Activated naive CD4-positive, alpha-beta T cell treated with Interleukin-2 at 50 U/mL for 16 hours (primary cell): ENCODE measurements around the gene ARIH1.
"Not testable (repeated sequence)": the region's sequence is repeated elsewhere in the genome, so short reads cannot be mapped to it uniquely, and the experiment has no call there.

ENCODE experiments used
- DNase-seq: peaks from one replicate; pipeline ENCODE4 v3.0.0-alpha.2; 2020

Gene ARIH1

GRCh38 chr15:72540606-72541237 is 66.6 kb downstream of the ARIH1 start:
- no peak for DNase-seq

DNA sequence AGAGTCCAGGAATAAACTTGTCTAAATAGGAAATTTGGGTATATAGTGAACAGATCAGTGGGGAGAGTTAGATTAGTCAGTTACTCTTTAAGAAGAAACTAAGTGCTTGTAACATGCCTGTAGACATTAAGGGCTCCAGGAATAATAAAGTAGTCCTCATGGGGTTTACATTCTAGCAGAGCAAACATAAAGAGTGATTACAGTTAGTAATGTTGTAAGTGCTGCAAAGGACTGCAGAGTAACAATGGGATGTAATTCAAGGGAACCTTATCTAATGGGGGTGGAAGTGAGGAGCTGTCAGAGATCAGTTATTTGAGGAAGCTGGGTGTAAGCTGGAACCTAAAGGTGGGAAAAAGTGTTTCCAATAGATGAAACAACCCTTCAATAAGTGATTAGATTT is 67.5 kb downstream of the ARIH1 start:
- DNase-seq: no peak

DNA sequence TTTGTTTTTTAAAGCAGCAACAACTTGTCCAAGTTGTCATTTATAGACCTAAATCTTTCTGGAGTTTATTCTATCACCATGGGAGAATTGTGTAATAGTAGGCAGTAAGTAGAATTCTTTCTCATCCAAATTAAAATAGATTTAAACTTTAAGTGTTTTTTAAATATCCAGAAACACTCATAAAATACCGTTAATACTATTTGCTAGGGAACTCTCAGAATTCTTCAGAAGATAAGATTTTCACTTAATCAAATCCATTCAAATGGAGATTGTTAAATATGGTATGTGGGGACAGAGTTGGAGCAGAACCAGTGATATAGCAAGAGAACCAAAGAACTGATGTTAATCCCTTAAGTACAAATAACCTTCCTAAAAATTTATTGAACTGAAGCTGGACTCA is 71.0 kb downstream of the ARIH1 start:
- no peak for DNase-seq

GRCh38 chr15:72554471-72555425 is 80.6 kb downstream of the ARIH1 start:
- DNase-seq: peak; percentile 53

DNA sequence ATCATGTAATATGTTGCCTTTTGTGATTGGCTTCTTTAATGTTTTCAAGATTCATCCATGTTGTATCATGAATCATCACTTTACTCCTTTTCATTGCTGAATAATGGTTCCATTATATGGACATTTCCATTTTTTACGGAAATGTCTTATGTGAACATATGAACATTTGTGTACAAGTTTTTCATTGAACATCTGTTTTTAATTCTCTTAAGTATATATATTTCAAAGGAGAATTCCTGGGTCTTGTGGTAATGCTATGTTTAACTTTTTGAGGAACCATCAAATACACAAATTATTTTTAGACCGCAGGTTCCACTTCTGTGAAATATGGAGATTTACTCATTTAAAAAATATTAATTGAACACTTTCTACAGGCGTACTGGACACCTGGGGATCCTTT is 85.7 kb downstream of the ARIH1 start:
- DNase-seq: no peak

DNA sequence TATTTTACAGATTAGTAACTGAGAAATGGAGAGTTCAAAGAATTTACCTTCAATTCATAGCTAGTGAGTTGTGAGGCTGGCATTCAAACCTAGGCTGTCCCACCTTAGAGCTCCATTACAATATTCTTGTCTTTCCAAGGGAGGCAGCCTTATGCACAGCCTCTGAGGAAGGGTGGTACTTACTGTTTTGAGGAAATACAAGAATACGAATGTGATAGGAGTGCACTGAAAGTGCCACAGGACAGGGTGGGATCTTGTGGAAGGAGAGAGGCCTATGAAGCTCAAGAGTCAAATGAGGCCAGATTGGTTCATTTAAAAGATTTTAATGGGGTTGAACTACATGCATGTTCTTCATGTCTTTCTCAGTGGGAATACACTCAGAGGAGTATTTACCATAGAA is 86.3 kb downstream of the ARIH1 start:
- DNase-seq: no peak

DNA sequence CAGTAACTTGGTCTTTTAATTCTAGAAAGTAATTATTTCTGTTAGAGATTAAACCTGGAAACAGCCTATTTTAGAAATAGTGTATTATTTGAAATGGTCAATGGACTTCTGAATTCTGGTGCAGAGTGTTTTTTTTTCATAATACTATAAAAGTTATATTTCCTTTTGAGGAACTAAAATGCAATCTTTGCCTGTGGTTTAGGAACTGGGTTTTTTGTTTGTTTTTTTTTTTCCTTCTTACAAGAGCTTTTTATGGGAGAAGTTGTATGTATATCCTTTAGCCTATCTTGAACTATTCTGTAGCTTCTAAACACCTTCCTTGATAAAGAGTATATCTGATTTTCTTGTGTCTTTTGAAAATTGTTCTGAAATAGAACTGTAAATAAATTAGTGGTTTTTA is 88.3 kb downstream of the ARIH1 start:
- DNase-seq: no peak

DNA sequence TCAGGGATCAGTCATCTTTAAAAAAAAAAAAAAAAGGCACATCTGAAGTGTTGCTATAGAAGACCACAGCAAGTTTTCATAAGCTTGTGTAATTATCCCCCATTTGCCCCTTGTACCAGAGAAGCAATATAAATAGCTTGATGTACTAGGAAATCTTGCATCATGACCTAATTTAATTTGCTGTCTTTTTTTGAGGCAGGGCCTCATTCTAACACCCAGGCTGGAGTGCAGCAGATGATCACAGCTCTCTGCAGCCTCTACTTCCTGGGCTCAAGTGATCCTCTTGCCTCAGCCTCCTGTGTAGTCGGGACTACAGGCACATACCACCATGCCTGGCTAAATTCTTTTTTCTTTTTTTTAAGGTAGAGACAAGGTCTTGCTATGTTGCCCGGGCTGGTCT is 88.7 kb downstream of the ARIH1 start:
- DNase-seq: no peak

GRCh38 chr15:72564091-72564490 is 90.0 kb downstream of the ARIH1 start:
- DNase-seq: no peak

GRCh38 chr15:72566973-72567372 is 92.8 kb downstream of the ARIH1 start:
- DNase-seq: no peak

- DNase-seq: no peak
Observed at GRCh38 chr15:72570059-72570458, 95.9 kb downstream of the ARIH1 start.

DNA sequence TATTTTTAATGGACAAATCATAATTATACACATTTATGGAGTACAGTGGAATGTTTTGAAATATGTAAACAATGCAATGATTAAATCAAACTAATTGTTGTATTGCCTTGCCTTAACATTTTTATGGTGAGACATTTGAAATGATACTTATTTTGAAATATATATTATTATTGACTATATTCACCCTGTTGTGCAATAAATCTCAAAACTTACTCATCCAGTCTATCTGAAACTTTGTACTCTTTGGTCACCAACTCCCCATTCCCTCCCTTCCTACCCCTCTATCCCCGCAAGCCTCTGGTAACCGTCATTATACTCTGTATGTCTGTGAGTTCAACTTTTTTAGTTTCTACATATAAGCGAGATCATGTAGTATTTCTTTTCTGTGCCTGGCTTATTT is 105.7 kb downstream of the ARIH1 start:
- DNase-seq: no peak

GRCh38 chr15:72584006-72584405 is 109.9 kb downstream of the ARIH1 start:
- no peak for DNase-seq

GRCh38 chr15:72585025-72585424 is 110.9 kb downstream of the ARIH1 start:
- DNase-seq: no peak

GRCh38 chr15:72585476-72586058 is 111.4 kb downstream of the ARIH1 start:
- DNase-seq: no peak

- DNase-seq: no peak
Observed at GRCh38 chr15:72588096-72588495, 114.0 kb downstream of the ARIH1 start.

- DNase-seq: no peak
Observed at GRCh38 chr15:72590427-72590826, 116.3 kb downstream of the ARIH1 start.

DNA sequence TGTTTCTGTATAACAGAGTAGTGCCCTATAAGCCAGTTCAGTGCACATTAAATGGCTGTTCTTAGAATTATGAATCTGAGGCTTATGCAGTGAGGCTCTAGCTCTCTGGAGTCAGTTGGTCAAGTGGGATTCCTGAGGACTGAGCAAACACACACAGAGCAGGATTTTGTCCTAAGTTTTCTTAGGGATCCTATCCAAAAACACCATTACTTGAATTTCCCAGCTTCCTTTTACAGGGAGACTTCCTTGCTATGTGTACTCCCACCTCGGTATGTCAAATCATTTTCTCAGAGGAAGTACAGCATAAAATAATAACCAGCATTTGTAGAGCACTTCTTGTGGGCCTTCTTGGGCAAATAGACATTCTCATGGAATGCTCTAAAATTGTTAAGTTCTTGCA is 117.2 kb downstream of the ARIH1 start:
- DNase-seq: no peak

DNA sequence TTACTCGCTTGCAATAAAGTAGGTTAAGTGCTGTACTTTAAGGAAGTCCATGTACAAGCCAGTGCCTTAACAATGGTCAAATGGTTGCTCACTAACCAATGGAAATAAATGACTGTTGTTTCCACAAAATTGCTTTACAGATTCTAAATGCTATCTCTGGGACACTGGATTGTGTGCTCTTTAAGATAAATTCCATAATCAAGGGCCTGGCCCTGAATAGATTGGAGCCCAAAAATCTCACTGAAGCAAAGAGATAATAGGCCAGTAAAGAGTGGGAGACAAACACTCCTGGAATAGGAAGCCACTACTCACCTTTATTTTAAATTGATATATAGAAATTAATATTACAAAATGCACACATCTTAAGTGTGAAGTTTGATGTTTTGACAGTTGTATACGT is 118.0 kb downstream of the ARIH1 start:
- no peak for DNase-seq

DNA sequence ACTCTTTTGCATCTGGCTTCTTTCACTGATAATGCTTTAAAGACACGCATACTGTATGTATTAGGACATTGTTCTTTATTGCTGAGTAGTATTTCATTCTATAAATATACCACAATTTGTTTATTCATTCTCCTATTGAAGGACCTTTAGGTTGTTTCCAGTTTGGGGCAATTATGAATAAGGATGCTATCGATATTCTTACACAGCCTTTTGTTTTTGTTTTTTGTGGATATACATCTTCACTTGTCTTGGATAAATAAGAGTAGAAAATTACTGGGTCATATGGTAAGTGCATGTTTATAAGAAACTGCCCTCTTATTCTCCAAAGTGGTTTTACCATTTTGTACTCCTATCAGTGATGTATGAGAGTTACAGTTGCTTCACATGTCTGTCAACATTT is 118.5 kb downstream of the ARIH1 start:
- no peak for DNase-seq

GRCh38 chr15:72593838-72594237 is 119.7 kb downstream of the ARIH1 start:
- no peak for DNase-seq

GRCh38 chr15:72599855-72600464 is 125.8 kb downstream of the ARIH1 start:
- DNase-seq: no peak

DNA sequence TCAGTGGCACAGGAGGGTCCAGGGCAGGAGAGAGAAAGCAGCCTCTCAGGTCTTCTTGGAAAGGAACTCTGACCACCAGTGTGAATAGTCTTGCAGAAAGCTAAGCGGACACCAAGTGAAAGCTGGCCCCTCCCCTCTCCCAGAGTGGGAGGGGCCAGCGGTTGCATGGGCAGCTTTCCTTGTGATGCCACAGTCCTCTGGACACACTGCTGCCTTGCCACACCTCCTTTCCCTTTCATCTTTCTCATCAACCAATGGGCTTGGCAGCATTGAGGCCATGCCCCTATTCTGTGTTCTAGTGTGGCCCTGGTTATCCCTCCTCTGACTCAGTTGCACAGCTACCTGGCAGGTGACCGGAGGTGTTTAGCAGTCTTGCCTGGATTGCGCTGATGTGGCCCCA is 130.7 kb downstream of the ARIH1 start:
- no peak for DNase-seq

DNA sequence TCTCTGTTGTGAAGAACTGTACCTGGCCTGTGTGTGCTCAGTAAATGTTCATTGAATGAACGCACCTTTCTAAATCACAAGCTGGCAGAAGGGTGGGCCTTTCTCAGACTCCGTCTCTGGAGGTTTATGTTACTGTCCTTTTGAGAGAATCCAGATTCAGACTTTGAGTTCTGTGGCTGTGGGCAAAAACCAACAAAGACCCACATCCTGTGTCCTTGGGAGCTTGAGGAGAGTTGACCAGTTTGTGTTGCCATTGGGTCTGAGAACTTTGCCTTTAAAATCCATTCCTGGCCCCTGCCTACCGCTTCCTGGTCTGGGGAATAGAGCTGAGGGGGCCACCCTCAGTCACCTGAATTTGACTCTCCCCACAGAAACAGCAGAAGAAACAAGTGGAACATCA is 134.0 kb downstream of the ARIH1 start:
- DNase-seq: not testable (repeated sequence)
